HCT116 (cell line): ENCODE measurements around the gene CCSER1. TPM values are rescaled to one million over a fixed set of nuclear protein-coding genes. Genes with fewer than 3 reads are reported as not detected.

Experiments
- ATAC-seq: fragments of 200-7000 bp; cut with Tn5 transposase; 2 replicates; pipeline ENCODE4 v1.9.1; 2020; ENCODE audit warnings: mild to moderate bottlenecking, moderate library complexity
- BruUV-seq: library from RNA; stranded (reverse); fragments of 400-500 nt; replicated peaks from 2 replicates; lab custom pipeline; 2021; lab: Mats Ljungman, UMichigan
- CTCF ChIA-PET: fragments of 300-600 bp; sonication (Branson Sonifier 250); formaldehyde crosslinking; loops from one replicate; lab custom pipeline; 2021; ENCODE audit warnings: antibody characterized with exemption; lab: Charles Lee
- POLR2A ChIA-PET: fragments of 300-600, 350-600 bp; sonication (Branson Sonifier 250); formaldehyde crosslinking; loops from one replicate; lab custom pipeline; 2021; ENCODE audit warnings: antibody characterized with exemption; lab: Charles Lee
- RAD21 ChIA-PET, 2 experiments: fragments of 300-600 bp; sonication (Branson Sonifier 250); formaldehyde crosslinking; loops; one replicate each; lab custom pipeline; 2023; ENCODE audit warnings: low total read pairs in 2 of 2; ENCODE audit not compliant: uncharacterized antibody in 2 of 2, unreplicated experiment in 2 of 2, low non-redundant PET in 1 of 2; lab: Charles Lee
- DNase-seq: peaks from one replicate; pipeline ENCODE4 v3.0.0-alpha.2; 2010; ENCODE audit warnings: low read depth, low spot score
- H2AFZ ChIP-seq: fragments of 200-600 bp; shearing (Covaris generic), sonication (generic); 2 replicates; pipeline ENCODE4 v1.6.1; 2017; ENCODE audit warnings: low read depth, mixed run types, mixed read lengths, antibody characterized with exemption, low read length; ENCODE audit not compliant: poor library complexity, severe bottlenecking
- H3K27ac ChIP-seq: 2 replicates; pipeline ENCODE4 v1.5.1; 2012; ENCODE audit warnings: low read depth, low read length
- H3K27me3 ChIP-seq: fragments of 200-600 bp; sonication (generic); 2 replicates; pipeline ENCODE4 v1.6.1; 2016; ENCODE audit warnings: mixed run types, low read length, mixed read lengths; ENCODE audit not compliant: insufficient read depth
- H3K36me3 ChIP-seq, 2 experiments: fragments of 200-500 bp in 1 of 2; fragments of 200-600 bp in 1 of 2; sonication (Bioruptor generic) in 1 of 2; sonication (generic) in 1 of 2; 2 replicates each; pipeline versions ENCODE4 v1.5.1 to v1.6.1; 2014 to 2016; ENCODE audit warnings: low read length in 2 of 2, inconsistent platforms in 1 of 2, mixed read lengths in 1 of 2, mixed run types in 1 of 2; ENCODE audit not compliant: insufficient read depth in 2 of 2, control insufficient read depth in 1 of 2
- H3K4me1 ChIP-seq, 2 experiments: fragments of 200-600 bp in 1 of 2; sonication (generic) in 1 of 2; 2 replicates each; pipeline versions ENCODE4 v1.5.1 to v1.6.1; 2012 to 2017; ENCODE audit warnings: low read length in 2 of 2, inconsistent platforms in 1 of 2, mild to moderate bottlenecking in 1 of 2, mixed read lengths in 1 of 2, mixed run types in 1 of 2, moderate library complexity in 1 of 2; ENCODE audit not compliant: insufficient read depth in 2 of 2, control insufficient read depth in 1 of 2
- H3K4me2 ChIP-seq: fragments of 200-600 bp; sonication (generic); 2 replicates; pipeline ENCODE4 v1.6.1; 2017; ENCODE audit warnings: mixed run types, low read length, mixed read lengths
- H3K4me3 ChIP-seq, 2 experiments: fragments of 200-600 bp in 1 of 2; sonication (generic) in 1 of 2; replicated peaks in 1 of 2; 2 replicates each; pipeline ENCODE4 v1.5.1; 2011 to 2016; ENCODE audit warnings: low read length in 2 of 2, control low read depth in 1 of 2, low read depth in 1 of 2, mild to moderate bottlenecking in 1 of 2, mixed read lengths in 1 of 2, mixed run types in 1 of 2
- H3K79me2 ChIP-seq: fragments of 200-600 bp; sonication (generic); 2 replicates; pipeline ENCODE4 v1.6.1; 2017; ENCODE audit warnings: mild to moderate bottlenecking, mixed run types, low read length, moderate library complexity, mixed read lengths; ENCODE audit not compliant: insufficient read depth
- H3K9ac ChIP-seq: fragments of 200-600 bp; sonication (generic); 2 replicates; pipeline ENCODE4 v1.6.1; 2016; ENCODE audit warnings: low read length, mixed read lengths
- H3K9me2 ChIP-seq: fragments of 200-600 bp; sonication (generic), shearing (Covaris generic); 2 replicates; pipeline ENCODE4 v1.6.1; 2017; ENCODE audit warnings: mixed run types, mild to moderate bottlenecking, moderate library complexity; ENCODE audit not compliant: insufficient read depth
- H3K9me3 ChIP-seq, 2 experiments: fragments of 200-500 bp in 1 of 2; fragments of 200-600 bp in 1 of 2; sonication (Bioruptor generic) in 1 of 2; sonication (generic) in 1 of 2; 2 replicates each; pipeline ENCODE4 v1.6.1; 2014 to 2017; ENCODE audit warnings: low read length in 2 of 2, mixed read lengths in 2 of 2, inconsistent platforms in 1 of 2, low read depth in 1 of 2, mild to moderate bottlenecking in 1 of 2, mixed run types in 1 of 2, moderate library complexity in 1 of 2; ENCODE audit not compliant: control insufficient read depth in 1 of 2, insufficient read depth in 1 of 2
- H4K20me1 ChIP-seq: fragments of 200-600 bp; sonication (generic), shearing (Covaris generic); 2 replicates; pipeline ENCODE4 v1.6.1; 2017; ENCODE audit warnings: mixed run types, mild to moderate bottlenecking, moderate library complexity; ENCODE audit not compliant: insufficient read depth
- EGR1 ChIP-seq: IDR thresholded peaks from 2 replicates; pipeline ENCODE4 v1.6.1; 2012; ENCODE audit warnings: low read depth
- JUND ChIP-seq: IDR thresholded peaks from 2 replicates; pipeline ENCODE4 v1.6.1; 2012
- POLR2A ChIP-seq: IDR thresholded peaks from 2 replicates; pipeline ENCODE4 v1.7.0; 2011; ENCODE audit warnings: borderline replicate concordance; ENCODE audit not compliant: insufficient read depth, insufficient read length; ENCODE audit errors: extremely low read depth
- SIN3A ChIP-seq: IDR thresholded peaks from 2 replicates; pipeline ENCODE4 v1.6.1; 2012; ENCODE audit warnings: low read depth
- SRF ChIP-seq: IDR thresholded peaks from 2 replicates; pipeline ENCODE4 v1.6.1; 2012; ENCODE audit warnings: low read depth
- ZFX ChIP-seq: fragments of 450-650 bp; IDR thresholded peaks from 2 replicates; pipeline ENCODE4 v1.6.1; 2017
- ZNF274 ChIP-seq: fragments of 200-500 bp; sonication (Bioruptor generic); IDR thresholded peaks from 2 replicates; pipeline ENCODE4 v1.6.1; 2014; ENCODE audit warnings: mild to moderate bottlenecking, low read depth, low read length, inconsistent platforms
- intact Hi-C: fragments of 100-400 bp; cut with micrococcal nuclease; formaldehyde crosslinking; loops from 2 replicates; pipeline ENCODE4 v1.10.0; 2022
- total RNA-seq: library from RNA; stranded (reverse); gene quantifications from one replicate; pipeline ENCODE4 v1.2.1, GENCODE V29; 2021; ENCODE audit not compliant: unreplicated experiment

CCSER1 gene
- total RNA-seq, 1 experiment from 2014 or later, result 6.7 TPM

DNA sequence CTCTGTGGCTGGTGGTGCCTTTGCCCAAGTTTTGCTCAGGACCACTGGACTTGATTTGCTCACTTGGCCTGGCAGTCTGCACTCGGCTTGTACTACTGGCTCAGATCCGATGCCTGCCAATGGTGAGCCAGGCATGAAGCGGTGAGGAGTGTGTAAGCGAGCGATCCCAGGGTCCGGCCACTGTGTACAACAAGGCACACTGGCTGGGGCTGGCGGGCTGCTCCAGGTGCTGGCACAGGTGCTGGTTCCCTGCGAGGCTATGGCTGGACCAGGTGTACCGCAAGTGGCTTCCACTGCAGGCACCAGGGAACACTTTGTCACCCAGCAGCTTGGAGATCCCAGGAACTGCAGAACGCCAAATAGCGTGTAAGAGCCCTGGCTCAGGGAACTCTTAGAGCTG, 329.7 kb downstream of the CCSER1 start:
- Histone ChIP-seq H3K36me3 (no peaks in the 10 kb centered on the region), H3K4me1 (no peaks in the 10 kb centered on the region), H3K9me3 (no peaks in the 10 kb centered on the region), H3K27me3 (no peaks in the 10 kb centered on the region), H3K9ac (no peak overlapping the region), H3K4me2 (no peak overlapping the region), H3K27ac (no peak overlapping the region), H3K9me2 (no peaks in the 10 kb centered on the region), H4K20me1 (no peaks in the 10 kb centered on the region), H3K79me2 (no peaks in the 10 kb centered on the region), H3K4me3 (no peak overlapping the region), H2AFZ (no peak overlapping the region)
- ATAC-seq (no peak), DNase-seq (no peak)
- RAD21 ChIA-PET, result no interaction called here
- CTCF ChIA-PET, result no interaction called here
- BruUV-seq, result no TSS peak
- TF ChIP-seq SRF (no peak), POLR2A (no peak), JUND (no peak)
- intact Hi-C loops, result no loop called here
- POLR2A ChIA-PET, result no interaction called here

DNA sequence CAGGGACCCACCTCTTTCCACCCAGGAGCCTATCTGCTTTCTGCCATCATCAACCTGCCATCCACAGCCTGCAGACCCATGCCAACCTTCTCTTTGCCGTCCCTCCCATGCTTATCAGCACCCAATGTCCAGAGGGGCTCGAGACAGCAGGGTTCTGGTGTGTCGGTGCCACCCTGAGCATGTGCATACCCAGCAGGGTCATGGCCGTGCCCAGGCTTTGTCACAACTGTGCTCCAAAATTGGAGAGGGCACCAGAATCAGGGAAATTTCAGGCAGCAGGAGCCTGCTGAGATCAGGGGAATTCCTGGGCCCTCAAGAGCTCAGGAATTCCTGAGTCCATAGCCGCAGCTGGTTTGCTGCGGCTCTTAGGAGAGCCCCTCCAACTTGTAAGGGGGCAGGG, 330.6 kb downstream of the CCSER1 start:
- BruUV-seq, result no TSS peak
- no peaks in the 10 kb centered on the region for H3K36me3 ChIP-seq
- ATAC-seq (no peak), DNase-seq (no peak)
- no peaks in the 10 kb centered on the region for H3K9me3 ChIP-seq
- no peaks in the 10 kb centered on the region for H4K20me1 ChIP-seq
- no peaks in the 10 kb centered on the region for H3K79me2 ChIP-seq
- TF ChIP-seq ZFX (no peak), EGR1 (no peak), SIN3A (no peak), ZNF274 (no peak)
- TF ChIP-seq, all 23 proteins: peak for 0
- RAD21 ChIA-PET, result no interaction called here
- Histone ChIP-seq H3K9ac (no peak overlapping the region), H3K27ac (no peak overlapping the region), H3K27me3 (no peaks in the 10 kb centered on the region), H3K4me2 (no peak overlapping the region), H2AFZ (no peak overlapping the region), H3K4me3 (no peak overlapping the region), H3K9me2 (no peaks in the 10 kb centered on the region), H3K4me1 (no peaks in the 10 kb centered on the region)
- intact Hi-C loops, result no loop called here
- CTCF ChIA-PET, result no interaction called here
- POLR2A ChIA-PET, result no interaction called here
